SK-N-SH treated with all-trans-retinoic acid at 6 μM for 48 hours (cell line): ENCODE measurements around the gene SLC34A2.

Experiments
- ARNTL ChIP-seq: fragments of 450-650 bp; formaldehyde crosslinking; IDR thresholded peaks from 2 replicates; pipeline ENCODE4 v1.5.0; 2020; ENCODE audit warnings: low read depth, mild to moderate bottlenecking, moderate library complexity, borderline replicate concordance
- BACH2 ChIP-seq: fragments of 250-450 bp; sonication (Bioruptor Pico); IDR thresholded peaks from 2 replicates; pipeline ENCODE4 v1.9.0; 2021; ENCODE audit warnings: mild to moderate bottlenecking, borderline replicate concordance
- CSDC2 ChIP-seq: fragments of 250-450 bp; sonication (Bioruptor Pico); IDR thresholded peaks from 2 replicates; pipeline ENCODE4 v1.5.0; 2020; ENCODE audit warnings: mild to moderate bottlenecking, moderate library complexity
- GLIS3 ChIP-seq: fragments of 250-450 bp; sonication (Bioruptor Pico); IDR thresholded peaks from 2 replicates; pipeline ENCODE4 v1.5.0; 2020; ENCODE audit warnings: mild to moderate bottlenecking, moderate library complexity
- ZC3H10 ChIP-seq: fragments of 250-450 bp; sonication (Bioruptor Pico); IDR thresholded peaks from 2 replicates; pipeline ENCODE4 v1.5.1; 2021; ENCODE audit warnings: mild to moderate bottlenecking, moderate library complexity
- ZFP3 ChIP-seq: fragments of 250-450 bp; sonication (Bioruptor Pico); IDR thresholded peaks from 2 replicates; pipeline ENCODE4 v1.5.0; 2020; ENCODE audit warnings: mild to moderate bottlenecking, moderate library complexity
- ZFP30 ChIP-seq: fragments of 450-650 bp; formaldehyde crosslinking; IDR thresholded peaks from 2 replicates; pipeline ENCODE4 v1.5.0; 2022; ENCODE audit warnings: mild to moderate bottlenecking, moderate library complexity
- TF ChIP-seq, protein P1 (sequence below): fragments of 250-450 bp; sonication (Bioruptor Pico); IDR thresholded peaks from 2 replicates; pipeline ENCODE4 v1.8.0; 2021; ENCODE audit warnings: low read depth, mild to moderate bottlenecking, moderate library complexity, borderline replicate concordance
- TF ChIP-seq, protein P2 (sequence below): fragments of 250-450 bp; sonication (Bioruptor Pico); IDR thresholded peaks from 2 replicates; pipeline ENCODE4 v1.5.0; 2020; ENCODE audit warnings: mild to moderate bottlenecking, moderate library complexity
- TF ChIP-seq, protein P3 (sequence below): fragments of 250-450 bp; sonication (Bioruptor Pico); IDR thresholded peaks from 2 replicates; pipeline ENCODE4 v1.5.1; 2020; ENCODE audit warnings: low read depth, mild to moderate bottlenecking, moderate library complexity
- TF ChIP-seq, protein P4 (sequence below): fragments of 250-450 bp; sonication (Bioruptor Pico); IDR thresholded peaks from 2 replicates; pipeline ENCODE4 v1.8.0; 2020; ENCODE audit warnings: mild to moderate bottlenecking, moderate library complexity, borderline replicate concordance
- TF ChIP-seq, protein P5 (sequence below): fragments of 250-450 bp; sonication (Bioruptor Pico); IDR thresholded peaks from 2 replicates; pipeline ENCODE4 v1.5.1; 2021; ENCODE audit warnings: mild to moderate bottlenecking, moderate library complexity

DNA sequence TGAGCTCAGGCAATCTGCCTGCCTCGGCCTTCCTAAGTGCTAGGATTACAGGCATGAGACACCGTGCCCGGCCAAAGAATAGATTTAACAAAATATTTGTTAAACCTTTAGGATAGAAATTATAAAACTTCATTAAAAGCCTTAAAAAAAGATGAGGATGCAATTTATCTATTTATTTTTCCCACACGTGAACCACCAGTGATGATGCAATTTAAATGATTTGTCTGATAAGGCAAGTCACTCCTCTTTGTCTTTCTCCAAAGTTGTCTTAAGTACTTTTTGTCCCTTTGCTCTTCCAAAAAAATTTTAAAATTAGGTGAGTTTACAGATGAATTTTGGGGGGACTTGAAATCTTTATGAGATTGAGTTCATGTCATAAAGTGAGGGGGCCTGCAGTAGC, 58.2 kb downstream of the SLC34A2 start:
- TF ChIP-seq, protein P1, sequence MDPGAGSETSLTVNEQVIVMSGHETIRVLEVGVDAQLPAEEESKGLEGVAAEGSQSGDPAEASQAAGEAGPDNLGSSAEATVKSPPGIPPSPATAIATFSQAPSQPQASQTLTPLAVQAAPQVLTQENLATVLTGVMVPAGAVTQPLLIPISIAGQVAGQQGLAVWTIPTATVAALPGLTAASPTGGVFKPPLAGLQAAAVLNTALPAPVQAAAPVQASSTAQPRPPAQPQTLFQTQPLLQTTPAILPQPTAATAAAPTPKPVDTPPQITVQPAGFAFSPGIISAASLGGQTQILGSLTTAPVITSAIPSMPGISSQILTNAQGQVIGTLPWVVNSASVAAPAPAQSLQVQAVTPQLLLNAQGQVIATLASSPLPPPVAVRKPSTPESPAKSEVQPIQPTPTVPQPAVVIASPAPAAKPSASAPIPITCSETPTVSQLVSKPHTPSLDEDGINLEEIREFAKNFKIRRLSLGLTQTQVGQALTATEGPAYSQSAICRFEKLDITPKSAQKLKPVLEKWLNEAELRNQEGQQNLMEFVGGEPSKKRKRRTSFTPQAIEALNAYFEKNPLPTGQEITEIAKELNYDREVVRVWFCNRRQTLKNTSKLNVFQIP (CRISPR knock-in tag) = no peak
- no peak for TF ChIP-seq ZFP3 (CRISPR knock-in tag)
- TF ChIP-seq, protein P2, sequence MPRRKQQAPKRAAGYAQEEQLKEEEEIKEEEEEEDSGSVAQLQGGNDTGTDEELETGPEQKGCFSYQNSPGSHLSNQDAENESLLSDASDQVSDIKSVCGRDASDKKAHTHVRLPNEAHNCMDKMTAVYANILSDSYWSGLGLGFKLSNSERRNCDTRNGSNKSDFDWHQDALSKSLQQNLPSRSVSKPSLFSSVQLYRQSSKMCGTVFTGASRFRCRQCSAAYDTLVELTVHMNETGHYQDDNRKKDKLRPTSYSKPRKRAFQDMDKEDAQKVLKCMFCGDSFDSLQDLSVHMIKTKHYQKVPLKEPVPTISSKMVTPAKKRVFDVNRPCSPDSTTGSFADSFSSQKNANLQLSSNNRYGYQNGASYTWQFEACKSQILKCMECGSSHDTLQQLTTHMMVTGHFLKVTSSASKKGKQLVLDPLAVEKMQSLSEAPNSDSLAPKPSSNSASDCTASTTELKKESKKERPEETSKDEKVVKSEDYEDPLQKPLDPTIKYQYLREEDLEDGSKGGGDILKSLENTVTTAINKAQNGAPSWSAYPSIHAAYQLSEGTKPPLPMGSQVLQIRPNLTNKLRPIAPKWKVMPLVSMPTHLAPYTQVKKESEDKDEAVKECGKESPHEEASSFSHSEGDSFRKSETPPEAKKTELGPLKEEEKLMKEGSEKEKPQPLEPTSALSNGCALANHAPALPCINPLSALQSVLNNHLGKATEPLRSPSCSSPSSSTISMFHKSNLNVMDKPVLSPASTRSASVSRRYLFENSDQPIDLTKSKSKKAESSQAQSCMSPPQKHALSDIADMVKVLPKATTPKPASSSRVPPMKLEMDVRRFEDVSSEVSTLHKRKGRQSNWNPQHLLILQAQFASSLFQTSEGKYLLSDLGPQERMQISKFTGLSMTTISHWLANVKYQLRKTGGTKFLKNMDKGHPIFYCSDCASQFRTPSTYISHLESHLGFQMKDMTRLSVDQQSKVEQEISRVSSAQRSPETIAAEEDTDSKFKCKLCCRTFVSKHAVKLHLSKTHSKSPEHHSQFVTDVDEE (CRISPR knock-in tag) = no peak
- TF ChIP-seq BACH2 (CRISPR knock-in tag) = no peak
- TF ChIP-seq, protein P3, sequence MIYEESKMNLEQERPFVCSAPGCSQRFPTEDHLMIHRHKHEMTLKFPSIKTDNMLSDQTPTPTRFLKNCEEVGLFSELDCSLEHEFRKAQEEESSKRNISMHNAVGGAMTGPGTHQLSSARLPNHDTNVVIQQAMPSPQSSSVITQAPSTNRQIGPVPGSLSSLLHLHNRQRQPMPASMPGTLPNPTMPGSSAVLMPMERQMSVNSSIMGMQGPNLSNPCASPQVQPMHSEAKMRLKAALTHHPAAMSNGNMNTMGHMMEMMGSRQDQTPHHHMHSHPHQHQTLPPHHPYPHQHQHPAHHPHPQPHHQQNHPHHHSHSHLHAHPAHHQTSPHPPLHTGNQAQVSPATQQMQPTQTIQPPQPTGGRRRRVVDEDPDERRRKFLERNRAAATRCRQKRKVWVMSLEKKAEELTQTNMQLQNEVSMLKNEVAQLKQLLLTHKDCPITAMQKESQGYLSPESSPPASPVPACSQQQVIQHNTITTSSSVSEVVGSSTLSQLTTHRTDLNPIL = no peak
- TF ChIP-seq ARNTL (CRISPR knock-in tag) = no peak
- TF ChIP-seq ZC3H10 = no peak
- TF ChIP-seq GLIS3 (CRISPR knock-in tag) = no peak
- TF ChIP-seq CSDC2 (CRISPR knock-in tag) = no peak
- no peak for TF ChIP-seq ZFP30 (CRISPR knock-in tag)
- TF ChIP-seq, protein P4, sequence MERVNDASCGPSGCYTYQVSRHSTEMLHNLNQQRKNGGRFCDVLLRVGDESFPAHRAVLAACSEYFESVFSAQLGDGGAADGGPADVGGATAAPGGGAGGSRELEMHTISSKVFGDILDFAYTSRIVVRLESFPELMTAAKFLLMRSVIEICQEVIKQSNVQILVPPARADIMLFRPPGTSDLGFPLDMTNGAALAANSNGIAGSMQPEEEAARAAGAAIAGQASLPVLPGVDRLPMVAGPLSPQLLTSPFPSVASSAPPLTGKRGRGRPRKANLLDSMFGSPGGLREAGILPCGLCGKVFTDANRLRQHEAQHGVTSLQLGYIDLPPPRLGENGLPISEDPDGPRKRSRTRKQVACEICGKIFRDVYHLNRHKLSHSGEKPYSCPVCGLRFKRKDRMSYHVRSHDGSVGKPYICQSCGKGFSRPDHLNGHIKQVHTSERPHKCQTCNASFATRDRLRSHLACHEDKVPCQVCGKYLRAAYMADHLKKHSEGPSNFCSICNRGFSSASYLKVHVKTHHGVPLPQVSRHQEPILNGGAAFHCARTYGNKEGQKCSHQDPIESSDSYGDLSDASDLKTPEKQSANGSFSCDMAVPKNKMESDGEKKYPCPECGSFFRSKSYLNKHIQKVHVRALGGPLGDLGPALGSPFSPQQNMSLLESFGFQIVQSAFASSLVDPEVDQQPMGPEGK (CRISPR knock-in tag) = no peak
- TF ChIP-seq, protein P5, sequence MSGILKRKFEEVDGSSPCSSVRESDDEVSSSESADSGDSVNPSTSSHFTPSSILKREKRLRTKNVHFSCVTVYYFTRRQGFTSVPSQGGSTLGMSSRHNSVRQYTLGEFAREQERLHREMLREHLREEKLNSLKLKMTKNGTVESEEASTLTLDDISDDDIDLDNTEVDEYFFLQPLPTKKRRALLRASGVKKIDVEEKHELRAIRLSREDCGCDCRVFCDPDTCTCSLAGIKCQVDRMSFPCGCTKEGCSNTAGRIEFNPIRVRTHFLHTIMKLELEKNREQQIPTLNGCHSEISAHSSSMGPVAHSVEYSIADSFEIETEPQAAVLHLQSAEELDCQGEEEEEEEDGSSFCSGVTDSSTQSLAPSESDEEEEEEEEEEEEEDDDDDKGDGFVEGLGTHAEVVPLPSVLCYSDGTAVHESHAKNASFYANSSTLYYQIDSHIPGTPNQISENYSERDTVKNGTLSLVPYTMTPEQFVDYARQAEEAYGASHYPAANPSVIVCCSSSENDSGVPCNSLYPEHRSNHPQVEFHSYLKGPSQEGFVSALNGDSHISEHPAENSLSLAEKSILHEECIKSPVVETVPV (CRISPR knock-in tag) = no peak
